NCI-H2107 (cell line): ENCODE data around the gene PDHB.
A peak's percentile ranks its signal among the peaks of the same experiment; 100 is the strongest.

Experiments used
- DNase-seq: peaks from one replicate; lab custom pipeline; 2025; lab: John Stamatoyannopoulos, UW

The PDHB gene

DNA sequence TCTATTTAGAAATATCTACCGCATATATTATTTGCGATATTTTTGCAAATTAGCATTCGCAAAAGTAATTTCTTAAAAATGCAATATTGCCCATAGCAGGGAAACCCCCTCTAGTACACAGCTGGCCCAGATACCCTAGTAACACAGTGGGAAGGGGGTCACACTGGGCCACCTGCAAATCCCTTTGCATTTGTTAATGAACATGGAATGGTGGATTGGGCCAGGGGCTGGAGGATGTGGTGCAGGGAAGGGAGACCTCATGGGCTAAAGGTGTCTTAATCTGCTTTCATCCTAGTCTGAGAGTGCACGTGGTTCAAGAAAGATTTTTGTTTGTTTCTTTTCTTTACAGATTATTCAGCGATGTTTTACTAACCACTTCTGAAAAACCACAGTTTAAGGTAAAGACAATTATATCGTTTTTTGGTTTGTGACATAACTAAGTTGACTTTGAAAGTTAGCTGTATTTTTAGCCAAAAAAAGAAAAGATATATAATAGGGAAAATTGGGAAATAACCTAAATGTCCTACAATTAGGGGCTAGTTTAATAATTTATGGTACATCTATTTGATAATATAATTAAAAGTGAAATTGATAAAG, 30.0 kb downstream of the PDHB start:
- DNase-seq: no peak

GRCh38 chr3:58398669-58399333, 34.8 kb downstream of the PDHB start:
- DNase-seq: no peak

DNA sequence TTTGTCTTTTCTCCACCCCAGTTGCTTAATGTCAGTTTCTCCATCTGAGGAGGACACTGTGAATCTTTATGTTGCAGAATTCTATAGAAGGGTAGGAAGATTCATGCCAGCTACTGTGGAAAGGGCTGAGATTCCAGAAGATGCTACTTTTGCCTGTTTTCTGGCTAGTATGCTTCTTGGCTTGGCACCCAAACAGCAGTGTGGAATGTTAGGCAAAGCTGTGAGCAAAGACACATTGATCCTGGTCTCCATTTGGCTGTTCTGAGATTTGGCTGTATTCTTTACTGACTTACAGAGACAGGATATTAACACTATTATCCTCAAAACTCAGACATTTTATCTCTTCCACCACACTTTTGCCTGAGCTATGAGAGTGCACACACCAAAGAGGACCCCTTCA, 39.3 kb downstream of the PDHB start:
- no peak for DNase-seq

GRCh38 chr3:58392181-58392580, 41.5 kb downstream of the PDHB start:
- no peak for DNase-seq

- no peak for DNase-seq
Observed at GRCh38 chr3:58391156-58391865, 42.3 kb downstream of the PDHB start.

DNA sequence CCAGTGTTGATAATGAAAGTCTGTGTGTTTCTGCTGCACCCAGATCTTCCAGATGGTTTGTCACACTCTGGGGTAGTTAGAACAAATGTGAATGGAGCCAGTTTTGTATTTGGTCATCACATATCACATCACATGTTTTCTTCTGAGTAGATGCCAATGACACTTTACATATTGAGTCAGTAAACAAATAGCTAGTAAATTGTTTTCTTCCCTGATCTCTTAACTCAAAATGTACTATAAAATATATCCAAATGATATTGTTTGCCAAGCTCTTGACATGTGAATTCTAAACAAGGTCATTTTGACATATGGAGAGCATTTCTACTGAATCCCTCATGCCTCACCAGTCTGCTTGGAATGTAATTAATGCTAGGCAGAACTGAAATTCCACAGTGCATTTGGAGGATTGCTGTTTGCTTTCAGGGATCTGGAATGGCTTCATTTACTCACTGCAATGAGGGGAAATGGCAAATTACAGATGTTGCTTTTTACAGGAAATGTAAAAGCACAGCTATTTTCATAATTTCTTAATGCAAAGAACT, 45.0 kb downstream of the PDHB start:
- no peak for DNase-seq

DNA sequence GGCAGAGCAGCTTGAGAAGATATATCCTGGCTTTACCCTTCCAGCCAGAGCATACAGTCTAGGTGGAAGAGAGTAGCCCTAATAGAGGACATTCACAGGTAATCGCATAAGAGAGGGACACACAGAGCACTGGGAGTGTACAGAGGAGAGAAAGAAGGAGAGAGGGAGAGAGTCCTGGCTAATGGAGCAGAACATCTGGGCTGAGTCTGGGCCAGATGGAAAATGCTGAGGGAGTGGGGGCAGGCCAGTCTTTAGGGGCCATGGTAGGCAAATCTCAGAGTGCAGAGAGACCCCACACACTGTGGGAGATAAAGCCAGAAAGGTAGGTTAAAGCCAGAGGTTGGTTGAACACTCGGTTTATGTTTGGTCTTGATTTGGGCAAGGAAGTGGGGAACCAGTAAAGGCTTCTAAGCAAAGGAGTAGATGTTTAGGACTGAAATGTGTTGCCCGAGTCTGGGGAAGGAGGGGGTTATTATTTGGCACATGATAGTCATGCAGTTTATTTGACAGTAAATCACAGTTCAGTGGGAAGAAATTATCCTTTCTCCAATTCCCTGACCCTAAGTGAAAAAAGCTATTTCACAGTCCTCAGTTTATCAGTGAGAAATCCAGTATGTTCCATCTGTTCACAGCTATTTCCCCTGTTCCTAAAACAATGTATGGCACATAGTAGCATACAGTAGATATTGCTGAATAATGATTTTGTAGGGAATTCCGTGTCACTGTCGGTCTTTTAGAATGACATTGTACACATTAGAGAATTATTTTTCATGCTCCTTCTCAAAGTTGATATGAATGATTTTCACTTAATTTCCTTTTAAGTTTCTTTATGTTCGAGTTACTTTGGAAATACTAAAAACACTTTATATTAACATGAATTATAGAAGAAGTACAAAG, 45.7 kb downstream of the PDHB start:
- no peak for DNase-seq

DNA sequence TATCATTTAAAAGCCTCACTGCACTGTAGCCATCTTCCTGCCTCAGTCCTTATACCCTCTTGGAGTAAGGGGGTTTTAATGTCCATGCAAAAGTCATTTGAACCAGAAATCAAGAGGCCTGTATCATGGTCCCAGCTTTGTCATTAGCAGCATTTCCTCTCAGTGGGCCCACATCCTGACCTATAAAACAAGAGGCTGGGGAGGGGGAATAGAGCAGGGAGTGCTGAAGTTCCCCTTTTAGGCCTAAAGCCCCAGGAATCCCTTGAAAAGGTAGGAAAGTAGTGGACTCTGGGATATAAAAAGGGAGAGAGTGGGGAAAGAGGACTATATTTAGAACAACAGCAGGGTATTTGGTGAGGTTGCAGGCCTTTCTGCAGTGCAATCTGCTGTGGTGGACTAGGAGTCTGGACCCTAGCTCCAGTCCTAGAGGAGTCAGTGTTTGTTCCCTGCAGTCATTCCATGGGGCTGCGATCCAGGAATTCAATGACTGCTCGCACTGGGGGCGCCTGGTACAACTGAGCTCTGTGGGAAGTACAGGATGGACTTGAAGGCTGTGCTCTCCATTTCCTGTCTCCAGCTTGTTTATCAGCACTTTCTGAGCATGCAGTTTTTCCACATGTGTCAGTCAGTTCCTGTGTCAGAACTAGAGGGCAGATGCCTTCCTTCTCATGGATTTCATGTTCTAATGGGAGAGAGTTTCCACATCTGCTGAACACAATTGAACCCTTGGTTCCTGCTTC, 46.8 kb downstream of the PDHB start:
- no peak for DNase-seq

DNA sequence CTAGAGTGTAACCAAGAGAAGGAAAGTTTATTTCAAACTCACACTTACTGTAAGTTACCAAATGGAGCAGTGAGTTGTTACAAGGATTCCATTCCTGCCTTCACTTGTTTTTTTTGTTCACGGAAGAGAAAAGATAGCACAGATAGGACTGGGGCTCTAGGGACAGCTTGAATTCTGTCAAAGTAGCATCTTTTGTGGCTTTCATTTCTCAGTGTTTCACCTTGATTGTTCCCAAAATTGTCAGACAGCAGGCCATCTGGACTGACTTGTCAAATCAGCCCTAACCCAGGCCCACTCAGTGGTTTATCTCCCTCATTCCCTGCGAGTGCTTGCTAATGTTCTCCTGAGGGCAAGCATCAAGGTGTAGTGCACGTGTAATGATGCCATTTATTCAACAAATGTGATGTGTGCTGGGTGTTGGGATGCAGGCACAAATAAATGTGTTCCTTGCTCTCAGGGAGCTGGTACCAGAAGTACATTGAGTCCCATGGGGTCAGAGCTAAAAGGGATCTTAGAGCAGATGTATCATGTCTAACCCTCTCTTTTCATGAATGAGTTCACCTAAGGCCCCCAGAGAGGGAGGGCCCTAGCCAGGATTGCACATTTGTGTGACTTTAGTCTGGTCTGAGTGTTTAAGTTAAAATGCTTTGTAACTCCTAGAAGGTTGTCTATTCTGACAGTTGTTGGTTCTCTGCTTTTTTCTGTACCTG, 49.1 kb downstream of the PDHB start:
- DNase-seq: no peak

DNA sequence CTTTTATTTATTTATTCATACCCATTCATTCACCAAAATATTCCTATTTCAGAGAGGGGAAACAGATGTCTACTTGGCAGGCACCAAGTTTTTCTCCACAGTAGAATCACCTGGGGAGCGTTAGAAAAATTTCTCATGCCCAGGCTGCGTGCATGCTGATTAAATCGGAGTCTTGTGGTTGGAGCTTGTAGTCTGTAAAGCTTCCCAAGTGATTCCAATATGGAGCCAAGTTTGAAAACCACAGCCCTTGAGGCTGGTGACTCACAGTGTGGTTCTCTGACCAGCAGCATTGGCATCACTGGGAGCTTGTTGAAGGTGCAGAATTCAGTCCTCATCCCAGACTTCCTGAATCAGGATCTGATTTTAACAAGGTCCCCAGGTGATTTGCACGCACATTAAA, 49.7 kb downstream of the PDHB start:
- peak; percentile 24 for DNase-seq

- no peak for DNase-seq
Observed at GRCh38 chr3:58383476-58383875, 50.2 kb downstream of the PDHB start.

GRCh38 chr3:58379351-58380073, 54.1 kb downstream of the PDHB start:
- DNase-seq: no peak

GRCh38 chr3:58377750-58378149, 55.9 kb downstream of the PDHB start:
- DNase-seq: no peak
